ENCODE results near the gene WBP4.

WBP4 gene, protein sequence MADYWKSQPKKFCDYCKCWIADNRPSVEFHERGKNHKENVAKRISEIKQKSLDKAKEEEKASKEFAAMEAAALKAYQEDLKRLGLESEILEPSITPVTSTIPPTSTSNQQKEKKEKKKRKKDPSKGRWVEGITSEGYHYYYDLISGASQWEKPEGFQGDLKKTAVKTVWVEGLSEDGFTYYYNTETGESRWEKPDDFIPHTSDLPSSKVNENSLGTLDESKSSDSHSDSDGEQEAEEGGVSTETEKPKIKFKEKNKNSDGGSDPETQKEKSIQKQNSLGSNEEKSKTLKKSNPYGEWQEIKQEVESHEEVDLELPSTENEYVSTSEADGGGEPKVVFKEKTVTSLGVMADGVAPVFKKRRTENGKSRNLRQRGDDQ

DNA sequence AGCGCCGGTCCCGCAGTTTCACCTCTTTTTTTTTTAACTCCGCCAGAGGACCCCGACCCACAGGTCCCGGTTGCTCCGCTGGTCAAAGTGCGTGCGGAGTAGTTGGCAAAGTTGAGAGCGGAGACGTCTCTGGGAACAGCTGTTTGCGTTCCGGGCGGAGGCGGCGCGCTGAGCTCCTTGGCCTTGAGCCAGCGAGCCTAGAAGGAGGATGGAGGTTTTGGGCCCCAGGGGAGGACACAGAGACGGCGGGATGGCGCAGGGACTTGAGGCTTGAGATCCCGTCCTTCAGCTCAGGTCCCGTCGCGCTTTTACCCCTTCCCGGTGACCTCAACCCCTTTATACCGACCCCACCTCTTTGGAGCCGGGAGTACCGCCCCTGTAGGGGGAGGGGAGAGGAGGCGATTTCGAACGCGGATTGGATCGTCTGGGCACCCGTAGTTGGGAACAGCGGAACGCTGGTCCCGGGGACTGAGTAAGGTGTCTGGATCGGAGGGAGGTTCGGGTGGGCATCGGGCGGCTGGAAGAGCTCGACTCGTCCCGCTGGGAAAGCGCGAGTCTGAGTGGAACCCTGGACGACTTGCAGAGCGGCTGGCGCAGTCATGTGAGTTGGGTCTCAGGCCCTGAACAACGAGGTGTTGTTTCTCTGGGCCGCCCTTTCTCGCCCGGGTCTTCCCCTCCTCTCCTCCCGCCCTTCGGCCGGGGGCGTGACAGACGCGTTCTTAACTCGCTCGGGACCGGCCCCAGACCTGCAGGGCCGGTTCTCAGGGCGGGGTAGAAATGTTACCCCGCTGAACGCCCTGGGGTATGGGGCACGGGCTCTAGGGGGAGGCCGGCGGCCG is at the start of gene WBP4:
Gene WBP4 (plus strand): TSS at position 435 of the 839 bp plus-strand sequence. CDS start 165 bp downstream, at position 600.
- peaks cover 38% of the 10 kb centered on the region for H3K36me3 Mint-ChIP-seq (ENCODE audit: low read depth)
- H3K9me3 Mint-ChIP-seq: no peaks in the 10 kb centered on the region
- H3K27ac Mint-ChIP-seq: peak within 1 kb of the TSS; percentile 100
- peak; percentile 91 for DNase-seq
- ATAC-seq: peak; percentile 76
- H3K27me3 Mint-ChIP-seq: peaks cover 10% of the 10 kb centered on the region
- H3K4me3 Mint-ChIP-seq: peak within 1 kb of the TSS; percentile 99
- peaks cover 74% of the 10 kb centered on the region for H3K4me1 Mint-ChIP-seq

DNA sequence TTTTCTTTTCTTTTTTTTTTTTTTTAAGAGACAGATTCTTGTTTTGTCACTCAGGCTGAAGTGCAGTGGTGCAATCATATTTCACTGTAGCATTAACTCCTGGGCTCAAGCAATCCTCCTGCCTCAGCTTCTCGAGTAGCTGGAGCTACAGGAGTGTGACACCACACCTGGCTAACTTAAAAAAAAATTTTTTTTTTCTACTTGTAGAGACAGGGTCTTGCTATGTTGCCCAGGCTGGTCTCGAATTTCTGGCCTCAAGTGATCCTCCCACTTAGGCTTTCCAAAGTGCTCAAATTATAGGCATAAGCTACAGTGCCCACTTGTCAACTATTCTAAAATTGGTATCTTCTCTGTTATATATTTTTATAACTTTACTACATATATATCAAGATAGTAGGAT is 48.8 kb upstream of the WBP4 start:
- Mint-ChIP-seq H3K27me3 (no peaks in the 10 kb centered on the region), H3K9me3 (no peaks in the 10 kb centered on the region), H3K36me3 (ENCODE audit: low read depth) (peaks cover 38% of the 10 kb centered on the region), H3K4me3 (no peak overlapping the region), H3K27ac (peak overlapping the region; percentile 68), H3K4me1 (peaks cover 72% of the 10 kb centered on the region)
- no peak for DNase-seq
- no peak for ATAC-seq

DNA sequence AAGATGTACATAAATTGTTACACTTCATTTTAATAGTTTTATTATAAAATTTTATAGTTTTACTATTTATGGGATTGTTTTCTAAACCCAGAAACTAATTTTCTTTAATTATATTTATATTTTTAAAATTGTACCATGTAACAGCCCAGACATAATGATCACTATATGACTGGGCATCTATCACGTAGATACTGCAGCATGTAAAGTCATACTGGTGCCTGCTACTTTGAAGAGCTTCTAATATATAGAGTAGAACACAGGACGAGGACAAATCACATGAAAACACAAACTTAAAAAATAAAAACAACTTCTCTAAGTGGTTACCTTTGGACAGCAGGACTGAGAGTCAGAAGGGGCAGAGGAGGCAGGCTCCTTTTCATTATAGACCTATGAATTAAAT is 47.5 kb upstream of the WBP4 start:
- peak overlapping the region; percentile 91 for H3K4me3 Mint-ChIP-seq
- peak; percentile 82 for ATAC-seq

DNA sequence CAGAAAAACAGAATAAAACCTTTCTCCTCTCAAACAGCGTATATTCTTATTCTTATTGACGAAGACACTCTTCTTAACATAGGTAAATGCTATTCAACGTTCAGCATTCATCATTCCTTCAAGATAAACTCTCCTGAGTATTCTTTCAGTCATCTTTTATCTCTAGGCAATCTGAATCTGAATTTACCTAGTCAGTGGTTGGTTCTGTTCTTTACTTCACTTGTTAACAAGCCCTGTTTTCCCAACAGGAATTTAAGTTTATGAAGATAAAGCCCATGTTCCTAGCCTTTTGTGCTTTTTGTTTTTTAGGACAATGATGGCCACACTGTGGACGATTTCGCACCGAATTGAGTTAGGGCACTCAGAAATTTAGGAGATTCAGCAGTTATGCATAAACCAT is 45.4 kb upstream of the WBP4 start:
- H3K36me3 Mint-ChIP-seq (ENCODE audit: low read depth): peaks cover 30% of the 10 kb centered on the region
- DNase-seq (no peak), ATAC-seq (no peak)
- H3K27ac Mint-ChIP-seq: peak overlapping the region; percentile 88
- H3K4me3 Mint-ChIP-seq: peak overlapping the region; percentile 91
- H3K9me3 Mint-ChIP-seq: no peaks in the 10 kb centered on the region
- H3K4me1 Mint-ChIP-seq: peaks cover 57% of the 10 kb centered on the region
- H3K27me3 Mint-ChIP-seq: no peaks in the 10 kb centered on the region

More for the DNA sequence above, 47.5 kb upstream of the WBP4 start:
- Mint-ChIP-seq H3K27ac (peak overlapping the region; percentile 88), H3K4me1 (peaks cover 59% of the 10 kb centered on the region), H3K9me3 (no peaks in the 10 kb centered on the region), H3K36me3 (ENCODE audit: low read depth) (peaks cover 33% of the 10 kb centered on the region), H3K27me3 (no peaks in the 10 kb centered on the region)
- no peak for DNase-seq

DNA sequence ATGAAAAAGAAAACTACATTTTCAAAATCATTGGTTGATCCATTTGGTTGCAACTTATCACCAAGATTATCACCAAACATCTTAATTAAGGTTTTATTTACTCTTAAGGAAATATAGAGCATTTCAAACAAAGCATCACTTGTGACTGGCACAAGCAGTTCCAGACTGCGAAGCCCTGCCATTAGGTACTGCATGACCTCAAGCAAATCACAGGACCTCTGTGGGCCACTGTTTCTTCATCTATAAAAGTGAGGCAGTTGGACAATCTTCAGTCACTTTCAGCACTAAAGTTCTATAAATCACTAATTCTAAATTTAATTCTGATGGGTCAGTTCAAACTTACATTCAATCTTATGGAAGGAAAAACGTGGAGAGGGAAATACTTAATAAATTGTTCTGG is 44.1 kb upstream of the WBP4 start:
- no peaks in the 10 kb centered on the region for H3K27me3 Mint-ChIP-seq
- ATAC-seq (no peak), DNase-seq (peak; percentile 26)
- peaks cover 48% of the 10 kb centered on the region for H3K4me1 Mint-ChIP-seq
- peak overlapping the region; percentile 91 for H3K4me3 Mint-ChIP-seq
- no peaks in the 10 kb centered on the region for H3K9me3 Mint-ChIP-seq
- peak overlapping the region; percentile 88 for H3K27ac Mint-ChIP-seq
- peaks cover 19% of the 10 kb centered on the region for H3K36me3 Mint-ChIP-seq (ENCODE audit: low read depth)

DNA sequence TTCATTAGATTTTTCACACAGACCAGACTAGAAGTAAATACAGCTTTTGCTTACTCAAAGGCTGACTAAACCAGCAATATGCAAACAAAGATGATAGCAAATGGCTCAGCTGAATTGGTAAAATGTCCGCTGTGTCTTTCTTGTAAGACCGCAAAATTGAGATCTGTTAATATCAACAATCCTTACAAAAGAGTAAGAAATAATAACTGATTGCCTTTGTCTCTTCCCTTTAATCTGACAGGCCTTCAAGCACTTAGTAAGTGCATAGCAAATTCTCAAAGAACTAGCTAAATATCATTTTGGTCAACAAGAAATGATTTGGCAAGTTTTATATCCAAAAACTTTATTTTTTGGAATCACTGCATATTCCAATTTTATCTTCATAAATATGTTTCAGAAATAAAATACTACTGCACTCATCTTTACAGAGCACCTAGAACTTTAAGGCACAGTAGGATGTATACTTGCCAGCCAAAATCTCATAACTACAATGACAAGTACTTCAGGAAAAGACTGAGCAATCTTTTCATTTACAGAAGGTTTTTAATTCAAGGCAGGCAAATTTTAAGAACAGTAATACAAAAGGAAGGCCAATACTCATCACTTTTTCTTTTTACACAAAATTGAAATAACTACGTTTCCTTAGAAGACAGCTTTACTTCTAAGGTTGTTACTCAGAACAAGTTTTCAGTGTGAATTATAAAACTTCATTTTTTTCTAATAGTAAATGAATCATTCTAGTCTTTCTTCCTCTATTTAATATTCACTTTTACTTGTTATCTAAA is 43.3 kb upstream of the WBP4 start:
- H3K4me3 Mint-ChIP-seq: peak overlapping the region; percentile 91
- H3K27me3 Mint-ChIP-seq: no peaks in the 10 kb centered on the region
- ATAC-seq (no peak), DNase-seq (no peak)
- peaks cover 45% of the 10 kb centered on the region for H3K4me1 Mint-ChIP-seq
- no peaks in the 10 kb centered on the region for H3K9me3 Mint-ChIP-seq
- peak overlapping the region; percentile 88 for H3K27ac Mint-ChIP-seq
- peaks cover 15% of the 10 kb centered on the region for H3K36me3 Mint-ChIP-seq (ENCODE audit: low read depth)

DNA sequence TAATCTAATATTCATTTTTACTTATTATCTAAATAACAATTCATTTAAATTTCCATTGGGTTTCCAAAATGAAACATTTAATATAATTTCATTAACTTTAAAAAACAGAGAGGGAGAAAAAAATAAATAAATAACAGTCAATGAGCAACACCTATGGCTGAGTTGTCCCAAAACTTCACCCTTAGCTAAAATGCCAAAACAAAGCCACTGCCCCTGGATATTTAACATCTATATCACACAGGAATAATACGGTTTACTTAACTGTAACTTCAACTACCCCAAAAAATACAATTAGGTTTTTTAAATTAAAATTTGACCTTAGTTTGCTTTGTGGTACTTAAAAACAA is 42.7 kb upstream of the WBP4 start:
- no peak for ATAC-seq
- H3K9me3 Mint-ChIP-seq: no peaks in the 10 kb centered on the region
- H3K27ac Mint-ChIP-seq: peak overlapping the region; percentile 96
- H3K4me3 Mint-ChIP-seq: peak overlapping the region; percentile 91
- H3K4me1 Mint-ChIP-seq: peaks cover 41% of the 10 kb centered on the region
- peaks cover 11% of the 10 kb centered on the region for H3K36me3 Mint-ChIP-seq (ENCODE audit: low read depth)
- no peaks in the 10 kb centered on the region for H3K27me3 Mint-ChIP-seq
- no peak for DNase-seq

DNA sequence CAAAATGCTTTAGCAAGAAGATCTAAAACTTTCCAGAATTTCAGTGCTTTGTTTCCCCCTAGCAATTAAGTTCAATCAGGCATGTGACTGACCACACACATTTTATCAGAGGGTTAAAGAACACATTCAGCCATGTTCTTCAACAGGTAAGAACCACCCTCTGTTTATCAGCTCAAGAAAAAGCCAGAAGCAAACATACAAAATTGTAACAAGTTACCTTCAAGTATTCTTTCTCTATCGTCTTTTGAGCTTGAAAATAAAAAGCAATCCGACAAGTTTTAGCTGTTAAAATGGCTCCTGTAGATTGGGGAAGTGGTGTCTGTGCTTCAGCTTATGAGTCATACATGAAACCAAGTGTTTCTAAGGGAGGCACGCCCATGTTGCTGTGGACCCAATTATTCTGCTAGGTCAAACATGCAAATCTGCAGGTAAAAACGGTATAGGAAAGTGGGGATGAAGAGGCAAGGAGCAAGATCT is 42.3 kb upstream of the WBP4 start, which contains the start of gene ELF1:
Gene ELF1 (minus strand): TSS at position 306 of the 477 bp plus-strand sequence. CDS start 37,262 bp downstream, outside the sequence.
- H3K4me1 Mint-ChIP-seq: peaks cover 38% of the 10 kb centered on the region
- ATAC-seq (peak; percentile 94), DNase-seq (peak; percentile 49)
- peak within 1 kb of the TSS; percentile 96 for H3K27ac Mint-ChIP-seq
- H3K36me3 Mint-ChIP-seq (ENCODE audit: low read depth): peaks cover 11% of the 10 kb centered on the region
- H3K9me3 Mint-ChIP-seq: no peaks in the 10 kb centered on the region
- no peaks in the 10 kb centered on the region for H3K27me3 Mint-ChIP-seq
- H3K4me3 Mint-ChIP-seq: peak within 1 kb of the TSS; percentile 91

DNA sequence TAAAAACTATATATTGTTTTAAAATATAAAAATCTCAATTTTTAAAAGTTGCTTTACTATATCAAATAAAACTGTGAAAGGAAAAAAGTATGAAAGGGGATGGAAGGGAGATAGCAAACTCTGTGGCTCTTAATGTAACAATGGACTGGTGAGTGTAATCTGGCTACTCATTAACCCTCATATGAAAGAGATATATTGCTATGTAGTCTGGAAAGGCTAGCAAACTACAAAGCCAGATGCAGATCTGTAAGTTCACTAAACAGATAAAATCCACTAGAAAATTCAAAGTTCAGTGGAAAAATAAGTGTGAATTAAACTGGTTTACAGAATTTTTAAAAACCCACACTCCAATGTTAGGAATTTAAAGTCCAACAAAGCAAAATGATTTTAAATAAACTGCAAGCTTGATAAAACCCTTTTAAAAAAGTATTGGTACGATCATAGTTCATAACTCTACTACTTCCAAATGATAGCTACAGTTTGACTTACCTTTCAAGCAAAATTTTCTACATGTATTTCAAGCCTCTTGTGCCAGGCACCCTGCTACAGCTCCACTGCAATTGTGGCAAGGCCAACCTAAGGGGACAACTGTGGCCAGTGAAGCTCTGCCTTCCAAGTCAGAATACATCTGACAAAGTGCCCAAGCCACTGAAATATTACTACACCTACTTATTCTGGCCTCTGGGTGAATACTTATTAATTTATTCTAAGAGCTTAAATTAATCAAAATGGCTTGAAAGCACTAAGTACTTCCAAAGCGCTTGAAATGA is 41.5 kb upstream of the WBP4 start:
- Mint-ChIP-seq H3K4me1 (peaks cover 35% of the 10 kb centered on the region), H3K27ac (no peak overlapping the region), H3K4me3 (peak overlapping the region; percentile 91), H3K36me3 (ENCODE audit: low read depth) (peaks cover 7% of the 10 kb centered on the region), H3K9me3 (no peaks in the 10 kb centered on the region), H3K27me3 (no peaks in the 10 kb centered on the region)
- no peak for DNase-seq
- ATAC-seq: no peak

DNA sequence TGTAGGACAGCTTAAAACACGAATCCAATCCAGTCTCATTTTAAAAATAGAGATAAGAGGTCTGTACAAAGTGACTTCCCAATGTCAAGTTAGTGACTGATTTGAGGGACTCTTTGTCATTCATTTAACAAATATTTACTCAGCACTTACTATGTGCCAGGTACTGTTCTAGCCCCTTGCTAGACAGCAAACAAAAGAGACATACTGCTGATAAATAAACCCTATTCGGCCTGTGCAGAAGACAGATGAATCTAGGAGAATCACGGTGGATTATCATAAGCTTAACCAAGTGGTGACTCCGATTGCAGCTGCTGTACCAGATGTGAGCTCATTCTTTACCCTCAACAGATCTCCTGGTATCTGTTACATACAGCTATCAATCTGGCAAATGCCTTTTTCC is 35.8 kb upstream of the WBP4 start:
- Mint-ChIP-seq H3K4me1 (peaks cover 22% of the 10 kb centered on the region), H3K27me3 (no peaks in the 10 kb centered on the region), H3K27ac (peak overlapping the region; percentile 9), H3K9me3 (no peaks in the 10 kb centered on the region), H3K36me3 (ENCODE audit: low read depth) (peaks cover 5% of the 10 kb centered on the region), H3K4me3 (no peak overlapping the region)
- no peak for DNase-seq
- no peak for ATAC-seq

DNA sequence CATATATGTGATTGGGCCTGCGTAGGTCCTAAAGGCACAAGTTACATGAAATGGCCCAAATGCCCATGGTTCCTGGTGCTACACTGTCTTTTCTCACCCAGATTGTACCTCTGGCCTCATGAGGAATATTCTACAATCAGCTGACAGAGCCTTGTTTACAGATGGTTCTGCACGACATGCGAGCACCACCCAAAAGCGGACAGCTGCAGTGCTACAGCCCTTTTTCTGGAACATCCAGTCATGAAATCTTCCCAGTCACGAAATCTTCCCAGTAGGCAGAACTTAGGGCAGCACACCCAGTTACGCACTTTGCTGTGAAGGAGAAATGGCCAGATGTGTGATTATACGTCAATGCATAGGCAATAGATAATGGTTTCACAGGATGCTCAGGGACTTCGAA is 34.5 kb upstream of the WBP4 start:
- Mint-ChIP-seq H3K9me3 (no peaks in the 10 kb centered on the region), H3K27me3 (no peaks in the 10 kb centered on the region), H3K4me3 (no peak overlapping the region), H3K36me3 (ENCODE audit: low read depth) (peaks cover 5% of the 10 kb centered on the region), H3K4me1 (peaks cover 18% of the 10 kb centered on the region), H3K27ac (no peak overlapping the region)
- no peak for DNase-seq
- ATAC-seq: no peak

DNA sequence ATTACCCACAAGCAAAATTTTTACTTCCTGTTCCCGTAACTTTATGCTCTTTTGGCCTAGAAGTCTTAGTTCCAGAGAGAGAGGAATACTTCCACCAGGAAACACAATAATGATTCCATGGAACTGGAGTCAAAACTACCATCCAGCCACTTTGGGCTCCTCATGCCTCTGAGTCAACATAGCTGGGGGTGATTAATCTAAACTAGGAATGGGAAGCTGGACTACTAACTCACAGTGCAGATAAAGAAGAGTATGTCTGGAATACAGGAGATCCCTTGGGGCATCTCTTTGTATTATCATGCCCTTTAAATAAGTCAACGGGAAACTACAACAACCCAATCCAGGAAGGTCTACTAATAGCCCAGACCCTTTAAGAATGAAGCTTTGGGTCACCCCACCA is 33.3 kb upstream of the WBP4 start:
- H3K9me3 Mint-ChIP-seq: no peaks in the 10 kb centered on the region
- peaks cover 5% of the 10 kb centered on the region for H3K36me3 Mint-ChIP-seq (ENCODE audit: low read depth)
- no peak overlapping the region for H3K4me3 Mint-ChIP-seq
- no peak for ATAC-seq
- H3K27me3 Mint-ChIP-seq: no peaks in the 10 kb centered on the region
- no peak for DNase-seq
- peaks cover 20% of the 10 kb centered on the region for H3K4me1 Mint-ChIP-seq
- H3K27ac Mint-ChIP-seq: no peak overlapping the region

DNA sequence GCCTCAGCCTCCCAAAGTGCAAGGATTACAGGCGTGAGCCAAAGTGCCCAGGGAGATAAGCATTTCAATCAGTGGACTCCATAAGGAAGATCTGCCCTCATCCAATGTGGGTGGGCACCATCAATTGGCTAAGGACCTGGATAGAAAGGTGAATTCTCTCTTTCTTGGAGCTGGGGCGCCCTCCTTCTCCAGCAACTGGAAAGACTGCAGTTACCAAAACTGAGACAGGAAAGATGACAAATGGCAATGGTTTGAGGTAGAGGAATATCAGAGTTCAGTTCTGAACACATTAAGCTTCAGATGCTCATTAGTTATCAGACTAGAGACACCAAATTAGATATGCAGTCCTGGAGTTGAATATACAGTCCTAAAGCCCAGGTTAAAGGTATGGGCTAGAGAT is 31.7 kb upstream of the WBP4 start:
- Mint-ChIP-seq H3K36me3 (ENCODE audit: low read depth) (peaks cover 7% of the 10 kb centered on the region), H3K4me1 (peaks cover 31% of the 10 kb centered on the region), H3K9me3 (no peaks in the 10 kb centered on the region), H3K27ac (no peak overlapping the region), H3K4me3 (no peak overlapping the region), H3K27me3 (no peaks in the 10 kb centered on the region)
- no peak for ATAC-seq
- no peak for DNase-seq

Data from activated naive CD8-positive, alpha-beta T cell treated with anti-CD3 and anti-CD28 coated beads, Interleukin-2, amount 50 U/mL, for 24 hours (primary cell).